RWPE1 (cell line): ENCODE measurements around the gene GPATCH3.
"Not testable (repeated sequence)": the region's sequence is repeated elsewhere in the genome, so short reads cannot be mapped to it uniquely, and the experiment has no call there.

Source experiments
- CTCF ChIA-PET: fragments of 350-600 bp; sonication (Branson Sonifier 250); formaldehyde crosslinking; extraction: SDS; loops from one replicate; lab custom pipeline; 2021; lab: Yijun Ruan, JAX
- POLR2A ChIA-PET: fragments of 400-600 bp; formaldehyde crosslinking; extraction: SDS; loops from one replicate; lab custom pipeline; 2020; ENCODE audit warnings: antibody characterized with exemption; ENCODE audit not compliant: low non-redundant PET; lab: Yijun Ruan, JAX
- DNase-seq: peaks from one replicate; pipeline ENCODE4 v3.0.0; 2012; ENCODE audit warnings: low spot score
- H3K27ac ChIP-seq: fragments of 450-650 bp; 2 replicates; pipeline ENCODE4 v1.5.1; 2017
- CTCF ChIP-seq: fragments of 450-650 bp; conservative IDR thresholded peaks from 2 replicates; pipeline ENCODE4 v1.5.1; 2017; ENCODE audit warnings: low read depth, mild to moderate bottlenecking

Gene GPATCH3

GRCh38 chr1:26853156-26853555, 47.1 kb downstream of the GPATCH3 start:
- CTCF ChIA-PET, result interaction anchor here (0.6 to 0.9 kb wide), 4 partner anchors 15 to 1496 kb away, joined by 3 to 5 read pairs (median 3); no protein-coding TSS in a partner anchor
- peak; percentile 88 for DNase-seq
- TF ChIP-seq CTCF, result peak; percentile 88
- POLR2A ChIA-PET, result interaction anchor here (0.6 to 0.9 kb wide), 2 partner anchors 12 to 17 kb away, joined by 3 read pairs; no protein-coding TSS in a partner anchor
- peak overlapping the region; percentile 100 for H3K27ac ChIP-seq

GRCh38 chr1:26852701-26853100, 47.6 kb downstream of the GPATCH3 start:
- ChIA-PET POLR2A (interaction anchor here (0.6 to 0.9 kb wide), 2 partner anchors 12 to 17 kb away, joined by 3 read pairs; no protein-coding TSS in a partner anchor), CTCF (no interaction called here)
- no peak for DNase-seq
- no peak for TF ChIP-seq CTCF
- peak overlapping the region; percentile 100 for H3K27ac ChIP-seq

GRCh38 chr1:26851106-26851684, 49.1 kb downstream of the GPATCH3 start:
- TF ChIP-seq CTCF, result no peak
- no peak for DNase-seq
- ChIA-PET POLR2A (no interaction called here), CTCF (interaction anchor here (0.7 to 1.0 kb wide), 3 partner anchors 11 to 279 kb away, joined by 3 to 4 read pairs (median 3); no protein-coding TSS in a partner anchor)
- H3K27ac ChIP-seq, result peak overlapping the region; percentile 100

GRCh38 chr1:26848941-26849774, 51.1 kb downstream of the GPATCH3 start:
- ChIA-PET CTCF (interaction anchor here (0.6 to 1.6 kb wide), 6 partner anchors 9 to 1514 kb away, joined by 3 to 7 read pairs (median 4); no protein-coding TSS in a partner anchor), POLR2A (interaction anchor here (1.1 to 2.1 kb wide), 2 partner anchors 13 to 15 kb away, joined by 7 to 13 read pairs; no protein-coding TSS in a partner anchor)
- peak; percentile 97 for DNase-seq

GRCh38 chr1:26848499-26848898, 51.8 kb downstream of the GPATCH3 start:
- DNase-seq, result no peak
- TF ChIP-seq CTCF, result no peak
- H3K27ac ChIP-seq, result peak overlapping the region; percentile 100
- CTCF ChIA-PET, result interaction anchor here (0.6 to 1.6 kb wide), 4 partner anchors 38 to 1515 kb away, joined by 3 to 7 read pairs (median 3); no protein-coding TSS in a partner anchor
- POLR2A ChIA-PET, result interaction anchor here (2.1 kb wide), 1 partner anchor 16 kb away, joined by 13 read pairs; no protein-coding TSS in a partner anchor

More at GRCh38 chr1:26848941-26849774, 51.1 kb downstream of the GPATCH3 start:
- peak overlapping the region; percentile 100 for H3K27ac ChIP-seq
- TF ChIP-seq CTCF, result no peak

GRCh38 chr1:26847826-26848225, 52.4 kb downstream of the GPATCH3 start:
- DNase-seq, CTCF ChIA-PET, POLR2A ChIA-PET: not testable (repeated sequence)
- peak overlapping the region; percentile 100 for H3K27ac ChIP-seq
